Panc1 (cell line): Measurements from ENCODE around the gene MNAT1. TPM values are rescaled to one million over a fixed set of nuclear protein-coding genes. Genes with fewer than 3 reads are reported as not detected.

Source experiments
- ATAC-seq: fragments of 200-7000 bp; cut with Tn5 transposase; 2 replicates; pipeline ENCODE4 v1.9.1; 2020; ENCODE audit warnings: mild to moderate bottlenecking, moderate library complexity
- BruUV-seq: library from RNA; stranded (reverse); fragments of 400-500 nt; replicated peaks from 2 replicates; lab custom pipeline; 2021; lab: Mats Ljungman, UMichigan
- CTCF ChIA-PET: fragments of 300-600 bp; sonication (Branson Sonifier 250); formaldehyde crosslinking; loops from one replicate; lab custom pipeline; 2022; ENCODE audit warnings: antibody characterized with exemption; lab: Charles Lee
- POLR2A ChIA-PET: fragments of 300-600 bp; sonication (Branson Sonifier 250); formaldehyde crosslinking; loops from one replicate; lab custom pipeline; 2022; ENCODE audit warnings: antibody characterized with exemption; lab: Charles Lee
- DNase-seq: peaks from one replicate; pipeline ENCODE4 v3.0.0-alpha.2; 2010; ENCODE audit warnings: low read depth, low spot score
- H3K27ac ChIP-seq: 2 replicates; pipeline ENCODE4 v1.5.1; 2011; ENCODE audit warnings: mild to moderate bottlenecking, low read length, inconsistent platforms
- H3K27me3 ChIP-seq: fragments of 200-500 bp; sonication (Bioruptor generic); 2 replicates; pipeline ENCODE4 v1.6.0; 2014; ENCODE audit warnings: low read length, inconsistent platforms; ENCODE audit not compliant: control insufficient read depth, insufficient read depth
- H3K36me3 ChIP-seq: fragments of 200-500 bp; sonication (Bioruptor generic); 2 replicates; pipeline ENCODE4 v1.5.1; 2014; ENCODE audit warnings: inconsistent platforms, mild to moderate bottlenecking, low read length, moderate library complexity; ENCODE audit not compliant: control insufficient read depth, insufficient read depth
- H3K4me1 ChIP-seq: 2 replicates; pipeline ENCODE4 v1.5.1; 2011; ENCODE audit warnings: inconsistent platforms, mild to moderate bottlenecking, low read length, moderate library complexity; ENCODE audit not compliant: control insufficient read depth, insufficient read depth
- H3K4me3 ChIP-seq, 2 experiments: 2 replicates each; pipeline ENCODE4 v1.5.1; 2011 to 2012; ENCODE audit warnings: low read depth in 2 of 2, low read length in 2 of 2, mild to moderate bottlenecking in 2 of 2, inconsistent platforms in 1 of 2, moderate library complexity in 1 of 2
- H3K9me3 ChIP-seq: fragments of 200-500 bp; sonication (Bioruptor generic); 2 replicates; pipeline ENCODE4 v1.5.1; 2014; ENCODE audit warnings: low read depth, mild to moderate bottlenecking, inconsistent platforms, low read length, moderate library complexity; ENCODE audit not compliant: control insufficient read depth, insufficient read depth
- POLR2AphosphoS5 ChIP-seq: IDR thresholded peaks from 2 replicates; pipeline ENCODE4 v1.6.1; 2012; ENCODE audit warnings: mild to moderate bottlenecking, low read depth, low read length, moderate library complexity
- SIN3A ChIP-seq: IDR thresholded peaks from 2 replicates; pipeline ENCODE4 v1.6.1; 2012; ENCODE audit warnings: low read depth, mild to moderate bottlenecking, low read length, moderate library complexity, borderline replicate concordance; ENCODE audit not compliant: insufficient read depth
- TCF7L2 ChIP-seq: IDR thresholded peaks from 2 replicates; pipeline ENCODE4 v1.6.1; 2011; ENCODE audit warnings: mild to moderate bottlenecking, low read depth, low read length, inconsistent platforms
- in situ Hi-C: cut with HindIII; loops from 2 replicates; pipeline ENCODE4 v1.10.0; 2016; ENCODE audit warnings: low sequenced_read_pairs, low pct_unique_long_range_greater_than_20kb
- intact Hi-C: fragments of 100-400 bp; cut with micrococcal nuclease; formaldehyde crosslinking; loops from one replicate; pipeline ENCODE4 v1.10.0; 2022; ENCODE audit not compliant: unreplicated experiment
- total RNA-seq: library from RNA; stranded (reverse); gene quantifications from one replicate; pipeline ENCODE4 v1.2.1, GENCODE V29; 2021; ENCODE audit not compliant: unreplicated experiment
- TF ChIP-seq, protein P1 (sequence below): fragments of 450-650 bp; IDR thresholded peaks from 2 replicates; pipeline ENCODE4 v1.5.1; 2017; ENCODE audit warnings: mild to moderate bottlenecking
- TF ChIP-seq, protein P2 (sequence below), 2 experiments: IDR thresholded peaks; 2 replicates each; pipeline ENCODE4 v1.6.1; 2011 to 2012; ENCODE audit warnings: low read depth in 2 of 2, control low read depth in 1 of 2, low read length in 1 of 2, mild to moderate bottlenecking in 1 of 2, moderate library complexity in 1 of 2; ENCODE audit not compliant: insufficient read depth in 1 of 2

Gene MNAT1
- total RNA-seq, 1 experiment from 2014 or later, result 29.4 TPM

DNA sequence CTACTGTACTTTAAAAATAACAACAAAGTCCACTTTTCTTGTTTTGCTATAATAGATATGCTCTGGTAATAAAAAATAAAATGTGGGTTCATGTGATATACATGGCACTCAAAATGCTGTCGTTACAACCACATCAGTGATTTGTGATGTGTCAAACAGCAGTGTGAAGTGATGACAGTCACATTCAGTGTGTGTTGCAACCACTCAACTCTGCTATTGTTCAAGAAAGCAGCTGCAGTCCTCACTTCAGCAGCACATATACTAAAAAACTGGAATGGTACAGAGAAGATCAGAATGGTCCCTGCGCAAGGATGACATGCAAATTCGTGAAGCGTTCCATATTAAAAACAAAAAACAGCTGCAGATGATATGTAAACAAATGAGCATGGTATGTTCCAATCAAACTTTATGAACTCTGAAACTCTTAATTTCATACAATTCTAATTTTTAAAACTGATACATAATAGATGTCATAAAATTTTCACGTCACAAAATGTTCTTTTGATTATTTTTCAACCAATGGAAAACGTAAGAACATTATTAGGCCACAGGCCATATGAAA, 239.6 kb downstream of the MNAT1 start:
- Histone ChIP-seq H3K9me3 (no peaks in the 10 kb centered on the region), H3K4me3 (no peak overlapping the region), H3K36me3 (peaks cover 18% of the 10 kb centered on the region), H3K27ac (no peak overlapping the region), H3K4me1 (no peaks in the 10 kb centered on the region; the same call in none of the 2 replicates), H3K27me3 (no peaks in the 10 kb centered on the region)
- BruUV-seq, result no TSS peak
- TF ChIP-seq TCF7L2, result no peak
- TF ChIP-seq, protein P1, sequence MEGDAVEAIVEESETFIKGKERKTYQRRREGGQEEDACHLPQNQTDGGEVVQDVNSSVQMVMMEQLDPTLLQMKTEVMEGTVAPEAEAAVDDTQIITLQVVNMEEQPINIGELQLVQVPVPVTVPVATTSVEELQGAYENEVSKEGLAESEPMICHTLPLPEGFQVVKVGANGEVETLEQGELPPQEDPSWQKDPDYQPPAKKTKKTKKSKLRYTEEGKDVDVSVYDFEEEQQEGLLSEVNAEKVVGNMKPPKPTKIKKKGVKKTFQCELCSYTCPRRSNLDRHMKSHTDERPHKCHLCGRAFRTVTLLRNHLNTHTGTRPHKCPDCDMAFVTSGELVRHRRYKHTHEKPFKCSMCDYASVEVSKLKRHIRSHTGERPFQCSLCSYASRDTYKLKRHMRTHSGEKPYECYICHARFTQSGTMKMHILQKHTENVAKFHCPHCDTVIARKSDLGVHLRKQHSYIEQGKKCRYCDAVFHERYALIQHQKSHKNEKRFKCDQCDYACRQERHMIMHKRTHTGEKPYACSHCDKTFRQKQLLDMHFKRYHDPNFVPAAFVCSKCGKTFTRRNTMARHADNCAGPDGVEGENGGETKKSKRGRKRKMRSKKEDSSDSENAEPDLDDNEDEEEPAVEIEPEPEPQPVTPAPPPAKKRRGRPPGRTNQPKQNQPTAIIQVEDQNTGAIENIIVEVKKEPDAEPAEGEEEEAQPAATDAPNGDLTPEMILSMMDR, result no peak
- TF ChIP-seq, protein P2, sequence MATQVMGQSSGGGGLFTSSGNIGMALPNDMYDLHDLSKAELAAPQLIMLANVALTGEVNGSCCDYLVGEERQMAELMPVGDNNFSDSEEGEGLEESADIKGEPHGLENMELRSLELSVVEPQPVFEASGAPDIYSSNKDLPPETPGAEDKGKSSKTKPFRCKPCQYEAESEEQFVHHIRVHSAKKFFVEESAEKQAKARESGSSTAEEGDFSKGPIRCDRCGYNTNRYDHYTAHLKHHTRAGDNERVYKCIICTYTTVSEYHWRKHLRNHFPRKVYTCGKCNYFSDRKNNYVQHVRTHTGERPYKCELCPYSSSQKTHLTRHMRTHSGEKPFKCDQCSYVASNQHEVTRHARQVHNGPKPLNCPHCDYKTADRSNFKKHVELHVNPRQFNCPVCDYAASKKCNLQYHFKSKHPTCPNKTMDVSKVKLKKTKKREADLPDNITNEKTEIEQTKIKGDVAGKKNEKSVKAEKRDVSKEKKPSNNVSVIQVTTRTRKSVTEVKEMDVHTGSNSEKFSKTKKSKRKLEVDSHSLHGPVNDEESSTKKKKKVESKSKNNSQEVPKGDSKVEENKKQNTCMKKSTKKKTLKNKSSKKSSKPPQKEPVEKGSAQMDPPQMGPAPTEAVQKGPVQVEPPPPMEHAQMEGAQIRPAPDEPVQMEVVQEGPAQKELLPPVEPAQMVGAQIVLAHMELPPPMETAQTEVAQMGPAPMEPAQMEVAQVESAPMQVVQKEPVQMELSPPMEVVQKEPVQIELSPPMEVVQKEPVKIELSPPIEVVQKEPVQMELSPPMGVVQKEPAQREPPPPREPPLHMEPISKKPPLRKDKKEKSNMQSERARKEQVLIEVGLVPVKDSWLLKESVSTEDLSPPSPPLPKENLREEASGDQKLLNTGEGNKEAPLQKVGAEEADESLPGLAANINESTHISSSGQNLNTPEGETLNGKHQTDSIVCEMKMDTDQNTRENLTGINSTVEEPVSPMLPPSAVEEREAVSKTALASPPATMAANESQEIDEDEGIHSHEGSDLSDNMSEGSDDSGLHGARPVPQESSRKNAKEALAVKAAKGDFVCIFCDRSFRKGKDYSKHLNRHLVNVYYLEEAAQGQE (IDR thresholded peaks at IDR 0.05; ENCODE audit: insufficient read depth in 1 of 2, low read depth in 2 of 2, low read length in 1 of 2), result no peak
- TF ChIP-seq POLR2AphosphoS5, result no peak
- no peak for TF ChIP-seq SIN3A
- ChIA-PET CTCF (no interaction called here), POLR2A (no interaction called here)
- intact Hi-C loops (no loop called here), in situ Hi-C loops (no loop called here)
- DNase-seq, result no peak
- no peak for ATAC-seq

DNA sequence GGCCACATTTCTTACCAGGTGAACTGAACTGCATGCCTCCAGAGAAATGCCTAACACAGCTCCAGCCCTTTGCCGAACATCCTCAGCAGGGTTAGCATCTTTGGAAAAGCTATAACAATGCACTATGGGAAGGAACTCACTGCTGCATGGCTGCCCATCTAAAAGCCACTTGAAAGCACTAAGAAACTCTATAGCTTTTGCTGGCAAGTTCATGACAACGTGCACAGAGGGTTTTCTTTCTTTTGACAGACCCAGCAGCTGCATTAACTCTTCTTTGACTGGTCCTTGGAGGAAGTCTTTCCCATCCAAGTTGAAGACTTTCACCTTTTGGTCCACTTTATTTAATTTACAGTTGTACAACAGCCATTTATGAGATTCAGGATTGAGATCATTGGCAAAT, 241.0 kb downstream of the MNAT1 start:
- POLR2A ChIA-PET, result no interaction called here
- Histone ChIP-seq H3K4me1 (no peaks in the 10 kb centered on the region; the same call in none of the 2 replicates), H3K27me3 (no peaks in the 10 kb centered on the region), H3K27ac (no peak overlapping the region), H3K9me3 (no peaks in the 10 kb centered on the region), H3K36me3 (peaks cover 18% of the 10 kb centered on the region), H3K4me3 (no peak overlapping the region)
- in situ Hi-C loops (no loop called here), intact Hi-C loops (no loop called here)
- TF ChIP-seq, protein P2 (IDR thresholded peaks at IDR 0.05; ENCODE audit: insufficient read depth in 1 of 2, low read depth in 2 of 2, low read length in 1 of 2), result no peak
- TF ChIP-seq TCF7L2, result no peak
- TF ChIP-seq POLR2AphosphoS5, result no peak
- TF ChIP-seq SIN3A, result no peak
- TF ChIP-seq, protein P1, result no peak
- ATAC-seq, result no peak
- no TSS peak for BruUV-seq
- no peak for DNase-seq
- CTCF ChIA-PET, result no interaction called here
